ENCODE results near the gene HMGB2. TPM values are rescaled to one million over a fixed set of nuclear protein-coding genes. Genes with fewer than 3 reads are reported as not detected.

HMGB2 gene
- total RNA-seq, 1 donor from 2014 or later = 40.9 TPM

DNA sequence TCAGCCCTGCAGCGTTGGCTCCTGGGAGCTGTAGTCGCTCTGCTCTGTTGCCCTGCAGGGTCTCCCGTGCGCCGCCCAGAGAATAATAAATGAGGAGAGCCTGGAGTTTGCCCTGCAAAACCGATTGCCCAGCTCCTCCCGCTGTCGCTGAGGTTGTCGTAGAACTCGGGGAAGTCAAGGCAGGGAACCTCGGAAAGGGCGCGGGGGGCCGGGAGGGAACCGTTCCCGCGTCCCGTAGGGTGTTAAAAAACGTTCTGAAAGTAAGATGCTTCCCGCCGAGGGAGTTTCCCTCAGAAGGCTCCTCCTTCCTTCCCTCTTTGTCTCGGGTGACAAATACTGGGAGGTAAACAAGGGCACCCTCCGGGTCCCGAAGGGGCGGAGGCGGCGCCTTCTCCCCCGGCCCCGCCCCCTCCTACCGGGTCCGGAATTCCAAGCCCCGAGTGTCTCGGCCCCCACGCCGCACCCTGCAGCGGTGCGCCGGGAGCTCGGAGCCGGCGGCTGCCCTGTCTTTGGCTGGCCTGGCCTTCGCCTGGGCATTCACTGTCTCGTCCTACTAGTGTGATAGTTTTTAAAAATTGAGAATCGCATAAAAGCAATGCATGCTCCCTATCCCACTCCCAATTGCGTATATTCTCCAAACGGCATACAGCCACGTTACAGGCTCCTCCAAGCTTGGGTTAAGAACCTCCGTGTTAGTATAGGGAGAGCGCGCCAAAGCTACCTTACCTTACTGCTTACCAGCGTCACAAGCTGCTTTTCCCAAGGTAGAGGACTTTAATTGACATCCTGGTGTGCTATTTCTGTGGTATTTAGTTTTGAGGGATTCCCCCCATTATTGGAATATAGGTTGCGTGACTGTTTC is 964 bp upstream of the HMGB2 start:
- Histone ChIP-seq H3K27ac (peak overlapping the region; percentile 97), H3K36me3 (peaks cover 20% of the 10 kb centered on the region), H3K4me3 (peak overlapping the region; percentile 85), H3K9me3 (no peaks in the 10 kb centered on the region), H3K4me1 (peaks cover 23% of the 10 kb centered on the region), H3K27me3 (ENCODE audit: low read depth) (no peaks in the 10 kb centered on the region)
- ATAC-seq (peak; percentile 57 to 60), DNase-seq (peak; percentile 70)
- no peak for TF ChIP-seq CTCF (IDR thresholded peaks at IDR 0.05)
- intact Hi-C loops (cut with DNase I) = no loop called here

DNA sequence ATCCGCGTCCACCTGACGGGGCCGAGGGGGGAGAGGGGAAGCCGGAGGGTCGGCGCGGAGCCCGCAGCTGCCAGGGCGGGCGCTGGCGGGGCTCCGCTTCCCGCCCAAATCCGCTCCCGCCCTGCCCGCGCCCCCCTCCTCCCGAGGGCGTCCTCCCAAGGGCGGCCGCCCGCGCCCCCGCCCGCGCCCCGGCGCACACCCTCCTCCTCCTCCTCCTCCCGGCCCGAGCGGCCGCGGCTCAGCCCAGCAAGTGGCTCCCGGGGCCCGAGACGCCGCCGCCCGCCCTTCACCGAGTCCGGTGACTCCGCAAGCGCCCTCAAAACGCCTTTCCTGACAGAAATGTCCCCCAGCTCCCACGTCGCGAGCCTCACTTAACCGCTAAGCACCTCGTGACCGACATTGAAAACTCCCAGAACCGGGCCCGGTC is 487 bp downstream of the HMGB2 start:
- intact Hi-C loops (cut with DNase I) = no loop called here
- peak overlapping the region; percentile 97 for H3K27ac ChIP-seq
- DNase-seq (peak; percentile 77), ATAC-seq (peak; percentile 64 to 76)
- H3K9me3 ChIP-seq = no peaks in the 10 kb centered on the region
- H3K4me1 ChIP-seq = peaks cover 23% of the 10 kb centered on the region
- H3K27me3 ChIP-seq (ENCODE audit: low read depth) = no peaks in the 10 kb centered on the region
- TF ChIP-seq CTCF (IDR thresholded peaks at IDR 0.05) = no peak
- peaks cover 31% of the 10 kb centered on the region for H3K36me3 ChIP-seq
- H3K4me3 ChIP-seq = peak overlapping the region; percentile 85

- Histone ChIP-seq H3K4me3 (peak overlapping the region; percentile 85), H3K9me3 (no peaks in the 10 kb centered on the region), H3K4me1 (peaks cover 23% of the 10 kb centered on the region), H3K36me3 (peaks cover 31% of the 10 kb centered on the region), H3K27me3 (ENCODE audit: low read depth) (no peaks in the 10 kb centered on the region), H3K27ac (peak overlapping the region; percentile 97)
- peak in 1 of 2 donors; percentile 8 for ATAC-seq
- no peak for TF ChIP-seq CTCF (IDR thresholded peaks at IDR 0.05)
- intact Hi-C loops (cut with DNase I) = no loop called here
- DNase-seq = no peak
Measured at GRCh38 chr4:173332963-173333657, 1.0 kb downstream of the HMGB2 start.

DNA sequence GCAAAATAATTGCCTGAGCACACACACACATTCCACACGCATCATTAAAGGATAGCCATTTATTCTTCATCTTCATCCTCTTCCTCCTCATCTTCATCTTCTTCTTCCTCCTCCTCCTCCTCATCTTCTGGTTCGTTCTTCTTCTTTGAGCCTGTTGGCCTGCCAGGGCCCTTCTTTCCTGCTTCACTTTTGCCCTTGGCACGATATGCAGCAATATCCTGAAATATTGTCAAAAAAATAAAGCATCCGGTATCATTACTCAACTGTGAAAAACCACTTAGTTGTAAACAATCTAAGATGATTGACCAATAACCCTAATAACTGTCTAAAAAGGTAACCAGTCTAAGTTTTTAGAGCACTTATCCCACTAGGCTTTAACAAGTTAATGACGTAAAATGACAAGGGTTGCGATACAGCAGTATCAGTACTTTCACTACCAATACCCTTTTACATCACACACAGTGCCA is 2.1 kb downstream of the HMGB2 start:
- Histone ChIP-seq H3K4me3 (peak overlapping the region; percentile 85), H3K9me3 (no peaks in the 10 kb centered on the region), H3K4me1 (peaks cover 23% of the 10 kb centered on the region), H3K36me3 (peaks cover 41% of the 10 kb centered on the region), H3K27me3 (ENCODE audit: low read depth) (no peaks in the 10 kb centered on the region), H3K27ac (peak overlapping the region; percentile 97)
- DNase-seq (no peak), ATAC-seq (no peak)
- intact Hi-C loops (cut with DNase I) = no loop called here
- no peak for TF ChIP-seq CTCF (IDR thresholded peaks at IDR 0.05)

GRCh38 chr4:173330590-173330989 is 3.6 kb downstream of the HMGB2 start:
- Histone ChIP-seq H3K27ac (no peak overlapping the region), H3K4me1 (peaks cover 22% of the 10 kb centered on the region), H3K36me3 (peaks cover 54% of the 10 kb centered on the region), H3K4me3 (no peak overlapping the region), H3K27me3 (ENCODE audit: low read depth) (no peaks in the 10 kb centered on the region), H3K9me3 (no peaks in the 10 kb centered on the region)
- TF ChIP-seq CTCF (IDR thresholded peaks at IDR 0.05) = no peak
- no peak for ATAC-seq
- no peak for DNase-seq
- intact Hi-C loops (cut with DNase I) = no loop called here
